ENCODE results near the gene SLC16A4. TPM values are rescaled to one million over a fixed set of nuclear protein-coding genes. Genes with fewer than 3 reads are reported as not detected.

Gene SLC16A4
- total and polyA plus RNA-seq, 12 donors, result 1.1 to 15.7 (median 4.8) TPM

DNA sequence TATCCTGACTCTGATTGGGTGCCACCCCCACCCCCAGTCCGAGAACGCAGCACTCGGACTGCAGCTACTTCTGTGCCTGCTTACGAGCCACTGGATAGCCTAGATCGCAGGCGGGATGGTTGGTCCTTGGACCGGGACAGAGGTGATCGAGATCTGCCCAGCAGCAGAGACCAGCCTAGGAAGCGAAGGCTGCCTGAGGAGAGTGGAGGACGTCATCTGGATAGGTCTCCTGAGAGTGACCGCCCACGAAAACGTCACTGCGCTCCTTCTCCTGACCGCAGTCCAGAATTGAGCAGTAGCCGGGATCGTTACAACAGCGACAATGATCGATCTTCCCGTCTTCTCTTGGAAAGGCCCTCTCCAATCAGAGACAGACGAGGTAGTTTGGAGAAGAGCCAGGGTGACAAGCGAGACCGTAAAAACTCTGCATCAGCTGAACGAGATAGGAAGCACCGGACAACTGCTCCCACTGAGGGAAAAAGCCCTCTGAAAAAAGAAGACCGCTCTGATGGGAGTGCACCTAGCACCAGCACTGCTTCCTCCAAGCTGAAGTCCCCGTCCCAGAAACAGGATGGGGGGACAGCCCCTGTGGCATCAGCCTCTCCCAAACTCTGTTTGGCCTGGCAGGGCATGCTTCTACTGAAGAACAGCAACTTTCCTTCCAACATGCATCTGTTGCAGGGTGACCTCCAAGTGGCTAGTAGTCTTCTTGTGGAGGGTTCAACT lies 49.5 kb downstream of the SLC16A4 start:
- peak overlapping the region in 1 of 5 donors; percentile 99 for H3K27ac ChIP-seq
- peak in 4 of 7 donors; percentile 14 to 58 (median 24) for DNase-seq
- H3K9me3 ChIP-seq (replicated peaks in 1 of 3), result no peaks in the 10 kb centered on the region
- intact Hi-C loops (cut with DNase I), result loop anchor here (10.0 kb wide), 1 partner anchor 63 kb away; the partner anchor contains the start of gene LAMTOR5 (in 2 of the 2)
- H3K36me3 ChIP-seq (replicated peaks in 1 of 2), result peaks cover 0 to 16% of the 10 kb centered on the region in 2 donors
- TF ChIP-seq POLR2A (IDR thresholded peaks at IDR 0.05) (no peak), CTCF (IDR thresholded peaks at IDR 0.05) (no peak)
- peaks cover 42 to 73% of the 10 kb centered on the region in 2 donors for H3K4me1 ChIP-seq (replicated peaks in 1 of 2)
- H3K27me3 ChIP-seq, result no peaks in the 10 kb centered on the region
- 81 to 86% (median 84%) methylated on average over 21 to 27 of the region's 27 CpGs for WGBS, 4 donors
- no peak overlapping the region for H3K4me3 ChIP-seq

GRCh38 chr1:110340207-110340468 lies 50.7 kb downstream of the SLC16A4 start:
- H3K4me1 ChIP-seq (replicated peaks in 1 of 2), result peaks cover 42 to 66% of the 10 kb centered on the region in 2 donors
- intact Hi-C loops (cut with DNase I), result loop anchor here (10.0 kb wide), 1 partner anchor 65 kb away; the partner anchor contains the start of gene LAMTOR5 (in 2 of the 2)

DNA sequence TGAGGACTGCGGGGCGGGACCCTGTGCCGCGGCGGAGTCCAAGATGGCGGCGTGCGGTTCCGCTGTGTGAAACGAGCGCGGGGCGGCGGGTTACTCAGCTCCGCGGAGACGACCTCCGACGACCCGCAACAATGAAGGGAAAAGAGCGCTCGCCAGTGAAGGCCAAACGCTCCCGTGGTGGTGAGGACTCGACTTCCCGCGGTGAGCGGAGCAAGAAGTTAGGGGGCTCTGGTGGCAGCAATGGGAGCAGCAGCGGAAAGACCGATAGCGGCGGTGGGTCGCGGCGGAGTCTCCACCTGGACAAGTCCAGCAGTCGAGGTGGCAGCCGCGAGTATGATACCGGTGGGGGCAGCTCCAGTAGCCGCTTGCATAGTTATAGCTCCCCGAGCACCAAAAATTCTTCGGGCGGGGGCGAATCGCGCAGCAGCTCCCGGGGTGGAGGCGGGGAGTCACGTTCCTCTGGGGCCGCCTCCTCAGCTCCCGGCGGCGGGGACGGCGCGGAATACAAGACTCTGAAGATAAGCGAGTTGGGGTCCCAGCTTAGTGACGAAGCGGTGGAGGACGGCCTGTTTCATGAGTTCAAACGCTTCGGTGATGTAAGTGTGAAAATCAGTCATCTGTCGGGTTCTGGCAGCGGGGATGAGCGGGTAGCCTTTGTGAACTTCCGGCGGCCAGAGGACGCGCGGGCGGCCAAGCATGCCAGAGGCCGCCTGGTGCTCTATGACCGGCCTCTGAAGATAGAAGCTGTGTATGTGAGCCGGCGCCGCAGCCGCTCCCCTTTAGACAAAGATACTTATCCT lies 51.2 kb downstream of the SLC16A4 start:
- TF ChIP-seq POLR2A (IDR thresholded peaks at IDR 0.05) (peak; percentile 71 to 91), CTCF (IDR thresholded peaks at IDR 0.05) (peak in 5 of 6 experiments; percentile 41 to 86 (median 65))
- WGBS, 4 donors, result 0 to 1% (median 1%) methylated on average over 29 to 77 of the region's 77 CpGs
- intact Hi-C loops (cut with DNase I), result loop anchor here (10.0 kb wide), 1 partner anchor 65 kb away; the partner anchor contains the start of gene LAMTOR5 (in 2 of the 2)
- Histone ChIP-seq H3K36me3 (replicated peaks in 1 of 2) (peaks cover 0 to 15% of the 10 kb centered on the region in 2 donors), H3K27ac (peak overlapping the region; percentile 61 to 99 (median 98)), H3K27me3 (no peaks in the 10 kb centered on the region), H3K4me1 (replicated peaks in 1 of 2) (peaks cover 42 to 60% of the 10 kb centered on the region in 2 donors), H3K4me3 (peak overlapping the region; percentile 61 to 90 (median 70)), H3K9me3 (replicated peaks in 1 of 3) (no peaks in the 10 kb centered on the region)
- DNase-seq, result peak; percentile 66 to 81 (median 72)

More at GRCh38 chr1:110340207-110340468, 50.7 kb downstream of the SLC16A4 start:
- peak overlapping the region; percentile 61 to 90 (median 70) for H3K4me3 ChIP-seq
- no peaks in the 10 kb centered on the region for H3K9me3 ChIP-seq (replicated peaks in 1 of 3)
- peak overlapping the region in 4 of 5 donors; percentile 98 to 99 (median 98) for H3K27ac ChIP-seq
- 6 to 8% methylated on average over 9 of the region's 9 CpGs; no CpG with 5 or more reads in 2 of the 4 donors for WGBS, 4 donors
- H3K27me3 ChIP-seq, result no peaks in the 10 kb centered on the region
- peaks cover 0 to 15% of the 10 kb centered on the region in 2 donors for H3K36me3 ChIP-seq (replicated peaks in 1 of 2)
- TF ChIP-seq CTCF (IDR thresholded peaks at IDR 0.05), result no peak
- no peak for TF ChIP-seq POLR2A (IDR thresholded peaks at IDR 0.05)
- peak in 1 of 7 donors; percentile 44 for DNase-seq

- Histone ChIP-seq H3K4me3 (peak within 1 kb of the TSS; percentile 61 to 90 (median 70)), H3K27ac (peak within 1 kb of the TSS; percentile 98 to 100 (median 99)), H3K36me3 (replicated peaks in 1 of 2) (peaks cover 0 to 15% of the 10 kb centered on the region in 2 donors), H3K9me3 (replicated peaks in 1 of 3) (no peaks in the 10 kb centered on the region), H3K4me1 (replicated peaks in 1 of 2) (peaks cover 40 to 54% of the 10 kb centered on the region in 2 donors), H3K27me3 (no peaks in the 10 kb centered on the region)
- intact Hi-C loops (cut with DNase I), result no loop called here
- WGBS, 4 donors, result 0 to 1% (median 0%) methylated on average over 25 of the region's 25 CpGs
- peak; percentile 98 to 100 (median 99) for DNase-seq
- TF ChIP-seq CTCF (IDR thresholded peaks at IDR 0.05) (no peak), POLR2A (IDR thresholded peaks at IDR 0.05) (no peak)
Measured at GRCh38 chr1:110338886-110339406, 51.9 kb downstream of the SLC16A4 start, which contains the start of gene RBM15. RBM15 (plus strand) TSS chr1:110339377; CDS start chr1:110339406, 29 bp downstream.
